ENCODE results near the gene BPIFA3.

Gene BPIFA3

DNA sequence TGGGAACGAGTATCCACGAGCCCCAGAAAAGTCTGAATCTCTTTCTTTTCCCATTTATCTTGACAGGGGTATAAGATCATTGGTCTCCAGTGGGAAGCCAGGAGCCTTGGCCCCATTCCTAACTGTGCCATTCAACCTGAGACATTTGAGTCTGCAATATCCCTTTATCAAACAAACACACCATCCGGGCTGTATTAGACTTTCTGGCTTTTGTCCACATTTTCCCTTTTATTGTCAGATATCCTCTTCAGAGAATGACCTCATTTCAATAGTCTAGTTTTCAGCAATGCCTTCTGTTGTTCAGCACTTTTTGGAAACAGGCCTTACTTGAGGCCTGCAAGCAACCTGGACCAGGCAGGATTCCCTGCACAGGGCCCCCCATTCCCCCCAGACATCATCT, 34.3 kb downstream of the BPIFA3 start:
- no peak for DNase-seq
- intact Hi-C loops (cut with DNase I) = no loop called here

DNA sequence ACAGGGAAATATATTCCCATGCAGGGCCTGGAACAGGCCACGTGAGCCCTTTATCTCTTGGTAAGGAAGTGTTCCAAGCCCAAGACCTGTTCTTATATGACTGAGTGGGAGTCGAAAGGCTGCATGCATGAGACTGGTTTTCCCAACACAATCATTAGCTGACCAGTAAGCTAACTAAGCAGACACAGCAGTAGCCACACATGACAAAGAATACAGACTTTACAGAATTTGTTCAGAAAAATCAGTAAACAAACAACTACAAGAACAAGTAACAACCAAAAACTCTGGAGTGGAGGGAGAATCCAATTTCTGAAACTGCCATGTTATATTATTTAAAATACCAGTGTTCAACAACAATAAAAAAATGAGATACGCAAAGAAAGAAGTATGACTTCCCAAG, 35.3 kb downstream of the BPIFA3 start:
- no peak for DNase-seq
- intact Hi-C loops (cut with DNase I) = no loop called here

GRCh38 chr20:33255005-33255404, 37.9 kb downstream of the BPIFA3 start:
- no peak for DNase-seq
- intact Hi-C loops (cut with DNase I) = no loop called here

GRCh38 chr20:33257237-33257636, 40.1 kb downstream of the BPIFA3 start:
- DNase-seq = no peak
- intact Hi-C loops (cut with DNase I) = no loop called here

DNA sequence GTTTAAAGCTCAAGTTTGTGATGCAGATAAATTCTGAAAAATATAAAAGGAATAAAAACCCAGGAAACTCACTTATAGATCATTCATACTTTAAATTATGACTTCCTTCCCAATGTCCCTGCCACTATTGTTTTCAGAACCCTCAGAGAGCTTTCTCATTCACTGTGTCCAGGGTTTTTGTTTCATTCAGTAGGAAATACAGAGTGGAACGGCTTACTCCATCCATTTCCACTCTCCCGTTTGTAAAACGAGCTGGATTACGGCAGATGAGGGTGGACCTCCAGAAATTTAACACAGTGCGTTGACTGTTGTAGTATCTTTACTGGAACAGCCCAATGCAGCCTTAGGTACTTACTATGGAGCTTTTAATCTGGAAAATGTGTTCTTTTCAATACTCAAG, 42.2 kb downstream of the BPIFA3 start:
- intact Hi-C loops (cut with DNase I) = no loop called here
- no peak for DNase-seq

GRCh38 chr20:33261465-33261864, 44.3 kb downstream of the BPIFA3 start:
- intact Hi-C loops (cut with DNase I) = no loop called here
- DNase-seq = no peak

DNA sequence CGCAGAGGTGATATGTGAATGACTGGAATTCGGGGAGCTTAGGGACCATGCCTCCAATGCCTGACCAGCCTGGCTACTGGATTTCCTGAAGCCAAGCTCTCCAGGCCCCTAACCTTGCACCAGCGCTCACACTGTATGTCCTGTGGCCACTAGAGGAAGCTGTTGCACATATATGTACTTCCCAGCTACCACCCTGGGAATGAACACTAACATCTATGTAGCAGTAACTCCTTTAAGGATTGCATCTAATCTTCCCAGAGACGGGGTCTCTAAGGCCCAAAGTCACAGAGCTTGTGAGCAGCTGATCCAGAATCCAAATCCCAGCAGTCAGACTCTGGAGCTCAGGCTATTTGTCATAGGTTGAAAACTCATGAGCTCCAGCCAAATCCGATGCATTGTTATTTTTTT, 45.5 kb downstream of the BPIFA3 start:
- peak in 41 of 42 donors; percentile 19 to 87 (median 60) for DNase-seq
- intact Hi-C loops (cut with DNase I) = no loop called here

- intact Hi-C loops (cut with DNase I) = no loop called here
- DNase-seq = peak in 6 of 42 donors; percentile 10 to 63 (median 26)
These were observed 46.6 kb downstream of the BPIFA3 start for GRCh38 chr20:33263784-33264183.

DNA sequence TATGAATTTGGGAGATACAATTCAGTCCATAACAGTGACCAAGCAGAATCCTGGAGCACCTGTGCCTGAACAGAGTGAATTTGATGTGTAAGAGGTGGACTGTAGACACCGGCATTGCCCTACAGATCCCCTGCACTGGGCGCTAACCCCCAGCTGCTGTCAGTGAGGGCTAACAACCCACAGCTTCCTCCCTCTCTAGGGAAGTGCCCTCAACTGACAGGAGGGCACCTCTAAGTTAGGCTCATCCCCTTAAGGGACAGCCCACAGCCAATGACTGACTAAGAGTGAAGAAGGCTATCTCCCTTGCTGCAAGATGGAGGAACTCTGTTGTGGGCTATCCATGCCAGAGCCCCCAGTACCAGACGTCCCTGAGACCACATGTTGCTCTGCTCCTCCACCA, 50.5 kb downstream of the BPIFA3 start:
- intact Hi-C loops (cut with DNase I) = no loop called here
- peak in 1 of 42 donors; percentile 1 for DNase-seq

DNA sequence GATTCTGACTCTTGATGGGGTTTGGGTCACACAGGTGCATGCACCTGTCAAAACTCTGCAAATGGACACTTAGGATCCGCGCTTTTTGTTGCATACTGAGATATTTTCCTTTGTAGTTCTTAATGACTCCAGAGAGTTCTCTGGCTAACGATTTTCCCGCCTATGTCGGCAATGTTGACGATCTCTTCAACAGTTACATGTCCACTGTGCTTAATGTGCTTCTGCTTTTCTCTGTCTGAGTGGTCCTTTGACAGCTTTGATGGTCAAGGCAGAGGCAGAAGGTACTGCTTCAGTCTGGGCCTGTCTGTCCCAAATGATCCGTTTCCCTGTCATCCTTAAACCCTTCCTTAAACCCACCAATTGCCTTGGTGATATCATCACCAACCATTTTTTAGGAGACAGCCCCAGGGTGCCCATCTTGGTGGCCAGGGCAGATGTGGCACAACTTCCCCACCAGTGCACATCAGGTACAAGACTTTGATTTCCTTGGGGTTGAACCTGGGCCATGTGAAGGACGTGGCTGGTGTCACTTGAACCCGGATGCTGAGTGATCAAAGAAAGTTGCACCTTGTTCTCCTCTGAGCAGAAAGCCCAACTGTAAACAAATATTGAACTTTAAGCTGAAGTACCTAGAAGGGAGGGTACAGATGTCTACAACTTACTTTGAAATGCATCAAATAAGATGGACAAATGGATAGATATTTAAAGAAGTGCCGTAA, 55.2 kb downstream of the BPIFA3 start:
- intact Hi-C loops (cut with DNase I) = no loop called here
- DNase-seq = peak in 2 of 42 donors; percentile 2 to 16

DNA sequence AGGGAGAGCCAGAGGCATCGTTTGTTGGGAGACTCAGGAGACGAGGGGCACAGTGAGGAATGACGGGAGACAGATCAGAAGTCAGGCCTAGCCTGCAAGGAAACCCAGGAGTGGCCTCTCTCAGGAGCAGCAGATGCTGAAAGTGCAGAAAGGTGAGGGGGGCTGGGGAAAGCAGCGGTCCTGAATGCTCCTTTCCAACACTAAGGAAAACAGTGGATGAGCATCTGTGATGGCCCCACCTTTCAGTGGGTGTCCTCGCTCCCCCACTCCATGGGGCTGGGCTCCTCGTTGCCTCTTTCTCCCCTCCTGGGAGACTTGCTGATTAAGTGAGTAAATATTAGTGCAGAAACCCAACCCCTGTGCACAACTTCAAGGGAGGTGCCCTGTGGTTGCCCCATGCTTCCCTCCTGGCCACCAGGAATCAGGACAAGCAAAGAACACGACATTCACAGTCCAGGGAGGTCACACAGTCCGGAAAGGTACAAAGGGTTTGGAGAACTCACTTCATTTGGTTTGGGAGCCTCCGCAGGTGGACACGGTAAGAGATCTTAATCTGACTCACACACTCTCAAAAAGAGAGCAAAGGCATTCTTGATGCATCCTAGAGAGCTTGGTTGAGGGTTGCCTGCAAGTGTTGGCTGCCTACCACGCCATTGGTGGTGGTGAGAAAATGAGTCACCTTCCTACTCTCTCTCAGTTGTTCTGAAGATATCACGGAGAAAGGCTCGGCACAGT, 56.1 kb downstream of the BPIFA3 start:
- intact Hi-C loops (cut with DNase I) = no loop called here
- peak in 25 of 42 donors; percentile 7 to 77 (median 38) for DNase-seq

DNA sequence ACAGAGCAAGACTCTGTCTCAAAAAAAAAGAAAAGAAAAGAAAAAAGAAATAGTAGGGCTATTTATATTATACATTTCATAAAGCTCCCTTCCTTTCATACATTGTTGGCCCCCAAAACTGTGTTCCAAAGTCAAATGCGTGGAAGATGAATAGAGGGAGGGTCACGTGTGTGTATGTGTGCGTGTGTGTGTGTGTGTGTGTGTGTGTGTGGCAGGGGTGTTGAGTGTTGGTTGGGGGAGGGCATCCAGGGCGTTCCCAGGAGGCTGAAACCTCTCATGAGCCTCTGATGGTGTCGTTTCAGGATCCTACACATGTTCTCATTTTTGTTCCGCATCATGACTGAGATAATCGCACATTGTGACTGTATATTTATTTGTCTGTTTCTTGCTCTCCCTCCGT, 58.1 kb downstream of the BPIFA3 start:
- intact Hi-C loops (cut with DNase I) = no loop called here
- DNase-seq = peak in 1 of 42 donors; percentile 1

DNA sequence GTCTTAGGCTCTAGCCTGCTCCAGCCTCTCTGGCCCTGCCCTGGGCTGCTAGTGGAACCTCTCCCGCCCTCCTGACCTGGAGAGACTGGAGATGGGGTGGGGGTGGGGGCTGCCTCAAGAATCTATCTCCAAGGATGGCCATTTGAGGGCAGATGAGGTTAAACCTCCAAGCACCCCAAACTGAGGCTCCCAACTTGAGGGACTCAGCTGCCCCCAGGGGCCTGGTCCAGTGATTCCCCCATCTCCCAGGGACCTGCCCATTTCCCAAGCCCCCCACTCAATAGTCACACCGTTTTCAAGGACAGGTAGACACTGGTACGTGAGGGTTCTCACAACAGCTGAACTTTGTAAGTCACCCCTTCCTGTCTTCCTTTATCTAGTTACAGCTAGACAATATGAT, 58.7 kb downstream of the BPIFA3 start:
- intact Hi-C loops (cut with DNase I) = no loop called here
- DNase-seq = peak in 2 of 42 donors; percentile 2 to 3

DNA sequence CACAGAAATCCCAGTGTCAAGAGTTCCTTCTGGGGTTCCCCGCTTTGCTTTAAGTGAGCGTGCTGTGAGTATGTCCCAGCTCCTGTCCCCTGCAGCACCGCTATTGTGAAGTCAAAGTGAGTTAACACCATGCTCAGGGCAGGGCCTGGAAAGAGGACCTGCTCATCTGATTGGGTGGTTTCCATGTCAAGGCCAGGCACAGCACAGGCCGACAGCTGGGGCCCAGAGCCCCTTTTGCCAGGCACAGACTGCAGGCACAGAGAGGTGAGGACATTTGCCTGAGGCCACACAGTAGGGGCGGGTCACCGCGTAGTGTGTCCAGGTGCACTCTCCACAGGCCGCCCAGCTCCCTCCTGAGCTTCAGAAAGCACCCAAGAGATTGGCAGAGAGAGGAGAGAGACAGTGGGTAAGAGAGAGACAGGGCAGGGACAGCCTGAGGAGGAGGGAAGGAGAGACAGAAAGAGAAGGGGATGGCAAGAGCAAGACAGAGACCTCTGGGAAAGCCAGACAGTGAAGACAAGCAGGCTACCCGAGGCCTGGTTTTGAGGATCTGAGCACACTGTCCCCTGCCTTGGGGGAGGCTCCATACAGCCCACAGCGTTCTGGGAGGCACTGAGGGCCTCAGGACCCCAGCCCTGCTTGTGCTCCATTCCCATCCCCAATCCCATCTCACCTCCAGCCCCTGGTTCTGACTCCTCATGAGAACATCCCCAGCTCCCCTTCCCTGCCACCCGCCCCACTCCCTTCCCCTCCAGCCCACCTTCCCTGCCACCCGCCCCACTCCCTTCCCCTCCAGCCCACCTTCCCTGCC, 59.4 kb downstream of the BPIFA3 start:
- intact Hi-C loops (cut with DNase I) = no loop called here
- peak in 4 of 42 donors; percentile 1 to 12 (median 8) for DNase-seq

Measured in head of caudate nucleus (tissue), 42 donors.